Uterus (tissue), 2 donors: Measurements from ENCODE around the gene CCIN.

Experiments used
- CTCF ChIP-seq, 4 experiments: fragments of 200-600 bp in 2 of 4; fragments of 450-650 bp in 2 of 4; sonication (generic) in 2 of 4; IDR thresholded peaks; one replicate each; pipeline ENCODE4 v1.5.1; 2016 to 2019; ENCODE audit warnings: antibody characterized with exemption in 4 of 4, mild to moderate bottlenecking in 2 of 4, moderate library complexity in 1 of 4
- POLR2A ChIP-seq, 2 donors: fragments of 450-650 bp; IDR thresholded peaks; one replicate each; pipeline ENCODE4 v1.6.1; 2016; ENCODE audit warnings: antibody characterized with exemption in 2 of 2, mild to moderate bottlenecking in 1 of 2, moderate library complexity in 1 of 2

DNA sequence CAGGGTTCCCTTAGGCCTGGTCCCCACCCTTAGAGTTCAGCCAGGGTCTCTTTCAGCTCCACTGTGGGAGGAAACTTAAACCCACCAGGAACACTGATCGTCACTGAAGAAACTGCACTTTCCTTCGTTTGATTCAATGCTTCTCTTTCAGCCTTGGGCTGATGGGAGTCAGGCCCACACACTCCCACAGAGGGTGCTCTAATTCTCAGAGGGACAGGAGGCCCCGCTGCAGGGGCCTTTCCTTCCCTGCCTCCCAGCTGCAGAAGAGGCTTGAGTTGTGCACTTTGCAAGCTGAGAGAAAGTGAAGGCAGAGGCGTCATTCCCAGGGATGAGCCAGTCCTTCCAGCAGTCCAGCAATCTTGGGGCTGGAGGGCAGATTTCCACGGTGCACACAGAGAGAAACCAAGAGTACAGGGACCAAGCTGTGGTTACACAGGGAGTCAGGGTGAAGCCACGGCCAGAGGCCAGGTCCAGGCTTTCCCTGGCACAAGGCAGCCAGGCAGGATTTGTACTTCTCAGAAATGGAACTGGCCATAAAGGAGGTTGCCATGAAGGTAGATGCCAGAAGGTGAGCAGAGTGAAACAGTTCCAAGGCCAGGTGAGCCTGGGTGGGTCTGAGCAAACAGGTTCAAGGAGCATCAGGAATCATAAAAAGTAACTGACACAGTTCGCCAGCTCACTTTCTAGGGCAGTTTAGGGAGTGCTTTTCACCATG lies 43.0 kb upstream of the CCIN start:
- no peak for TF ChIP-seq CTCF (IDR thresholded peaks at IDR 0.05)
- TF ChIP-seq POLR2A (IDR thresholded peaks at IDR 0.05) = no peak
